NCI-H2029 treated with DMSO at 0.1 percent for 48 hours (cell line): Measurements from ENCODE around the gene BMP2K.

Experiments
- DNase-seq: peaks from one replicate; lab custom pipeline; 2025; lab: John Stamatoyannopoulos, UW

The BMP2K gene

GRCh38 chr4:78937837-78938236 lies 161.7 kb downstream of the BMP2K start:
- no peak for DNase-seq

GRCh38 chr4:78938474-78938867 lies 162.3 kb downstream of the BMP2K start:
- no peak for DNase-seq

- DNase-seq: peak; percentile 20
These were observed 162.9 kb downstream of the BMP2K start, which contains the start of gene PAQR3 for GRCh38 chr4:78938868-78939666. Gene PAQR3, minus strand, starts transcription at chr4:78939438. Its CDS starts 214 bp downstream, at chr4:78939224.

- DNase-seq: no peak
These were observed 163.5 kb downstream of the BMP2K start for GRCh38 chr4:78939667-78940008.

GRCh38 chr4:78940752-78941151 lies 164.6 kb downstream of the BMP2K start:
- no peak for DNase-seq

GRCh38 chr4:78944381-78944780 lies 168.2 kb downstream of the BMP2K start:
- DNase-seq: no peak

GRCh38 chr4:78945651-78946179 lies 169.6 kb downstream of the BMP2K start:
- no peak for DNase-seq

- DNase-seq: no peak
These were observed 173.6 kb downstream of the BMP2K start for GRCh38 chr4:78949735-78950134.

- peak; percentile 20 for DNase-seq
These were observed 175.8 kb downstream of the BMP2K start for GRCh38 chr4:78951862-78952472.

GRCh38 chr4:78953231-78953630 lies 177.1 kb downstream of the BMP2K start:
- no peak for DNase-seq

GRCh38 chr4:78953769-78954666 lies 177.9 kb downstream of the BMP2K start:
- DNase-seq: peak; percentile 17

GRCh38 chr4:78956975-78957374 lies 180.8 kb downstream of the BMP2K start:
- no peak for DNase-seq

- DNase-seq: no peak
These were observed 184.8 kb downstream of the BMP2K start for GRCh38 chr4:78960926-78961325.
